ENCODE measurements around the gene RECQL. TPM values are rescaled to one million over a fixed set of nuclear protein-coding genes. Genes with fewer than 3 reads are reported as not detected.
A peak's percentile ranks its signal among the peaks of the same experiment; 100 is the strongest.
"Not testable (repeated sequence)": the region's sequence is repeated elsewhere in the genome, so short reads cannot be mapped to it uniquely, and the experiment has no call there.

Gene RECQL
- total RNA-seq, 2 donors from 2014 or later, result 17.8 to 20.0 TPM

DNA sequence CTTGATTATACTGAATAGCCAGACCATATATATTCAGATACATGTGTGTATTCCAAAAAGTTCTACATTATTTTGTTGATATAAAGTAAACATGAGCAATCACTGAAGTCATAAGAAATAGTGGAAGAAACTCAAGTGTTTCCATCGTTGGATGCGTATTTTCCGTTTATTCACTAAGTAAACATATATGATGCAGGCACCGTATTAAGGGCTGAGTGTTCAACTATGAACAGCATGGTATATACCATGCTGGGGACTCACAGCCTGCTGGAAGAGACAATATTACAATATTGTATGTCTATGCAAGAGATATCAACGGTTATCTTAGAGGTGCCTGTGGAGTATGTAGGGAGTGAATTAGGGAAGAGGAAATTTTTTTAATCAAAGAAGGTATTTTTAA lies 62.8 kb downstream of the RECQL start:
- H3K4me3 ChIP-seq, result peak overlapping the region in 1 of 2 donors; percentile 75
- TF ChIP-seq, protein P1, sequence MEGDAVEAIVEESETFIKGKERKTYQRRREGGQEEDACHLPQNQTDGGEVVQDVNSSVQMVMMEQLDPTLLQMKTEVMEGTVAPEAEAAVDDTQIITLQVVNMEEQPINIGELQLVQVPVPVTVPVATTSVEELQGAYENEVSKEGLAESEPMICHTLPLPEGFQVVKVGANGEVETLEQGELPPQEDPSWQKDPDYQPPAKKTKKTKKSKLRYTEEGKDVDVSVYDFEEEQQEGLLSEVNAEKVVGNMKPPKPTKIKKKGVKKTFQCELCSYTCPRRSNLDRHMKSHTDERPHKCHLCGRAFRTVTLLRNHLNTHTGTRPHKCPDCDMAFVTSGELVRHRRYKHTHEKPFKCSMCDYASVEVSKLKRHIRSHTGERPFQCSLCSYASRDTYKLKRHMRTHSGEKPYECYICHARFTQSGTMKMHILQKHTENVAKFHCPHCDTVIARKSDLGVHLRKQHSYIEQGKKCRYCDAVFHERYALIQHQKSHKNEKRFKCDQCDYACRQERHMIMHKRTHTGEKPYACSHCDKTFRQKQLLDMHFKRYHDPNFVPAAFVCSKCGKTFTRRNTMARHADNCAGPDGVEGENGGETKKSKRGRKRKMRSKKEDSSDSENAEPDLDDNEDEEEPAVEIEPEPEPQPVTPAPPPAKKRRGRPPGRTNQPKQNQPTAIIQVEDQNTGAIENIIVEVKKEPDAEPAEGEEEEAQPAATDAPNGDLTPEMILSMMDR (IDR thresholded peaks at IDR 0.05), result no peak
- no peaks in the 10 kb centered on the region for H3K9me3 ChIP-seq
- DNase-seq (ENCODE audit: low spot score), result no peak
- peaks cover 0 to 7% of the 10 kb centered on the region in 2 donors for H3K4me1 ChIP-seq
- no peaks in the 10 kb centered on the region for H3K27me3 ChIP-seq
- H3K36me3 ChIP-seq, result no peaks in the 10 kb centered on the region
- H3K27ac ChIP-seq, result no peak overlapping the region

DNA sequence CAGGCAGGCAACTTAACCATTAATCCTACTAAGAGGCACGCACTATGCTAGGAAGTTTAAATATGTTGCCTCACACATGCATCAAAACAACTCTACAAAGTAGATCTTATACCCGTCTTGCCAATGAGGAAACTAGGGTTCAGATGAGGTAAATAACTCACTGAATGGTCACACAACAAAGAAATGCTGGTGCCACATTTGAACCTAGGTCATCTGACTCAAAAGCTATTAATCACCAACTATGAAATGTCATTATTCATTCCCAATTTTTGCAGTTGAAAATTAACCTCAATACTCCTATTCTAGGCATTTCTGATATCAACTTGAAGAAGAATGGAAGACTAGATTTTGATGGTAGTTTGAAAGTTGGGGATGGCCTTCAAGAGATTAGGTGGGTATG lies 66.7 kb downstream of the RECQL start:
- Histone ChIP-seq H3K27ac (no peak overlapping the region), H3K4me1 (peaks cover 0 to 7% of the 10 kb centered on the region in 2 donors), H3K27me3 (no peaks in the 10 kb centered on the region), H3K4me3 (no peak overlapping the region), H3K9me3 (no peaks in the 10 kb centered on the region), H3K36me3 (no peaks in the 10 kb centered on the region)
- TF ChIP-seq, protein P1 (IDR thresholded peaks at IDR 0.05), result no peak
- no peak for DNase-seq (ENCODE audit: low spot score)

DNA sequence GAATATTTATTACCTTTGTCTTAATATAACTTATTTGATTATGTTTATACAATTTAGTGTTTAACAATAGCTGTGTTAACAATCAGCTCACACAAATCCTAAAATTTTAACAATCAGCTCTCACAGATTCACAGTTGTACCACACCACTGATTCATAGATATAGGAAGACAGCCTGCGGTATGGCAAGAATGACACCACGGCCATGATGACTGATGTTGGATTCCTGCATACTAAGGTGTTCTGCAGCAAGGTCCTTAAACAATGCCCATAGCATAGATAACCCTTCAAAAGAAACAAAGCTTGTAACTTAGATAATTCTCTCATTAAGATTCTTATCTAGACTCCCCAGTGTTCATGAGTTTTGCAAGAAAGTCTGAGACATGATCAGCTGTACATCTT lies 67.9 kb downstream of the RECQL start:
- peaks cover 0 to 7% of the 10 kb centered on the region in 2 donors for H3K4me1 ChIP-seq

DNA sequence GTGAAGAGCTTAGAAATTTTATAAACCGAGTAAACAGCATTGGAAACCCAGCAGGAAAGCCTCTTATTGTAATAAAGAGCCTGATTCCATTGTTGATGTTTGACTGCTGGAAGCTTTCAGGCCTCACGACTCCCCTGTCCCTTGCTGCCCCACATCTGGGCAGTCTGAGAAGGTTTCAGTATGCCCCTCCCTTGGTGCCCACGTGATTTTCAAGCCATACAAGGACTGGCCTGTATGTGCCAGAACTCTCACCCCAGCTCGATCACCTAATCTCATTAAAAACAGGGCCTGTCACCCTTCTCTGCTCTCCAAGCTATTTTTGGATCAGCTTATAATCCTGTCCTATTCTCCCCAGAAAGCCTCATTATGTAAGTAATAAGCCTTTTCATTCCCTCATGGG lies 71.4 kb downstream of the RECQL start:
- Histone ChIP-seq H3K4me1 (no peaks in the 10 kb centered on the region), H3K27me3 (no peaks in the 10 kb centered on the region), H3K9me3 (no peaks in the 10 kb centered on the region), H3K4me3 (no peak overlapping the region), H3K27ac (no peak overlapping the region), H3K36me3 (no peaks in the 10 kb centered on the region)
- TF ChIP-seq, protein P1 (IDR thresholded peaks at IDR 0.05), result no peak
- DNase-seq (ENCODE audit: low spot score), result no peak

More for the DNA sequence above, 67.9 kb downstream of the RECQL start:
- no peak overlapping the region for H3K27ac ChIP-seq
- TF ChIP-seq, protein P1 (IDR thresholded peaks at IDR 0.05), result no peak
- no peaks in the 10 kb centered on the region for H3K36me3 ChIP-seq
- no peak overlapping the region for H3K4me3 ChIP-seq
- no peaks in the 10 kb centered on the region for H3K9me3 ChIP-seq
- no peaks in the 10 kb centered on the region for H3K27me3 ChIP-seq
- no peak for DNase-seq (ENCODE audit: low spot score)

DNA sequence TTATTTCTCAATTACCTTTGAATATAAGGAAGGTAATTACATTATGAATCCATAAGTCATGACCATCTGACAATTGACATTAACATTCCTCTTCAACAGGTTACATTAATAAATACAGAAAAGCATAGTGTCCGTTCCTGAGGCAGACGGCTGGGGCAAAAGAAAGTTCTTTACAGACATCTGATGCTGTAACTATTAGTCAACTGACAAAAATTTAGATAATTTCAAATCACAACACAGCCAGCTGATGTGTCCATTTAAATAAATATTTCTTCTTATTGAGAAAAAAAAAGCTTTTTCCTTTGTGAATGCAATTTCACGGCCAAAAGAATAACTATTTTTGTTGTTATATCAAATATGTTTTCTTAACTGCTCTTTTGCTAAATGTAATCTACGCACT lies 73.2 kb downstream of the RECQL start:
- Histone ChIP-seq H3K9me3 (no peaks in the 10 kb centered on the region), H3K27ac (no peak overlapping the region), H3K27me3 (no peaks in the 10 kb centered on the region), H3K36me3 (no peaks in the 10 kb centered on the region), H3K4me1 (no peaks in the 10 kb centered on the region), H3K4me3 (no peak overlapping the region)
- TF ChIP-seq, protein P1 (IDR thresholded peaks at IDR 0.05), result no peak
- no peak for DNase-seq (ENCODE audit: low spot score)

DNA sequence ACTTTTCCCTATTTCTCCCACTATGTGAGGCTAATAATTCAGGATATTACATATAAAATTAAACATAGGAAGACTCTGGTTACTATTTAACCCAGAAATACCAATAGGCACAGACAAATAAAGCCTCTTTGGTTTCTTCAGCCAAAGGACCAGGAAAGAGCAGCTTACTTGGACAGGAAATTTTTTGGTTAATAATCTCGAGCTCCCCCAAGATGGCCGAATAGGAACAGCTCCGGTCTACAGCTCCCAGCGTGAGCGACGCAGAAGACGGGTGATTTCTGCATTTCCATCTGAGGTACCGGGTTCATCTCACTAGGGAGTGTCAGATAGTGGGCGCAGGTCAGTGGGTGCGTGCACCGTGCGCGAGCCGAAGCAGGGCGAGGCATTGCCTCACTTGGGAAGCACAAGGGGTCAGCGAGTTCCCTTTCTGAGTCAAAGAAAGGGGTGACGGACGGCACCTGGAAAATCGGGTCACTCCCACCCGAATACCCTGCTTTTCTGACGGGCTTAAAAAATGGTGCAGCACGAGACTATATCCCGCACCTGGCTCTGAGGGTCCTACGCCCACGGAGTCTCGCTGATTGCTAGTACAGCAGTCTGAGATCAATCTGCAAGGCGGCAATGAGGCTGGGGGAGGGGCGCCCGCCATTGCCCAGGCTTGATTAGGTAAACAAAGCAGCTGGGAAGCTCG lies 82.3 kb downstream of the RECQL start:
- not testable (repeated sequence) for DNase-seq (ENCODE audit: low spot score); H3K27ac ChIP-seq; H3K36me3 ChIP-seq; H3K9me3 ChIP-seq; H3K27me3 ChIP-seq; H3K4me1 ChIP-seq; H3K4me3 ChIP-seq

Other genes starting within 250 kb of the RECQL start
- not detected for gene SLCO1A2, start 166.7 kb downstream of the RECQL start, total RNA-seq
- gene IAPP, start 128.7 kb downstream of the RECQL start, total RNA-seq, result not detected
- 10 to 100 TPM in 1 of 2 donors, 1 to 10 TPM in 1; 8.8 to 18.2 TPM for gene PYROXD1, start 64.0 kb downstream of the RECQL start, total RNA-seq
- gene GOLT1B, start 154 bp upstream of the RECQL start, total RNA-seq, result 10 to 100 TPM; 15.5 to 16.9 TPM
- 1 to 10 TPM; 5.6 to 8.3 TPM for gene SPX, start 24.7 kb upstream of the RECQL start, total RNA-seq
- gene GYS2, start 103.2 kb upstream of the RECQL start, total RNA-seq, result not detected
- 1,000 to 10,000 TPM in 1 of 2 donors, 100 to 1,000 TPM in 1; 727 to 1,254 TPM for gene LDHB, start 156.2 kb upstream of the RECQL start, total RNA-seq